ENCODE data around the gene NIP7.
"Not testable (repeated sequence)": the region's sequence is repeated elsewhere in the genome, so short reads cannot be mapped to it uniquely, and the experiment has no call there.

Gene NIP7

GRCh38 chr16:69339289-69340094 is at the start of gene NIP7, which contains the start of gene COG8:
Gene NIP7, plus strand, starts transcription at chr16:69339772. Its CDS starts 58 bp downstream, at chr16:69339830.
Gene COG8, minus strand, starts transcription at chr16:69339564. Its CDS starts 12 bp downstream, at chr16:69339552.
- FAIRE-seq = peak; percentile 98

GRCh38 chr16:69291657-69292056 is 47.9 kb upstream of the NIP7 start:
- not testable (repeated sequence) for FAIRE-seq

- no peak for FAIRE-seq
Measured at GRCh38 chr16:69293401-69293800, 46.2 kb upstream of the NIP7 start.

GRCh38 chr16:69294051-69294450 is 45.5 kb upstream of the NIP7 start:
- FAIRE-seq = no peak

GRCh38 chr16:69296771-69297170 is 42.8 kb upstream of the NIP7 start:
- not testable (repeated sequence) for FAIRE-seq

GRCh38 chr16:69298261-69298660 is 41.3 kb upstream of the NIP7 start:
- FAIRE-seq = no peak

- FAIRE-seq = no peak
Measured at GRCh38 chr16:69301187-69301586, 38.4 kb upstream of the NIP7 start.

- FAIRE-seq = no peak
Measured at GRCh38 chr16:69301861-69302260, 37.7 kb upstream of the NIP7 start.

- FAIRE-seq = no peak
Measured at GRCh38 chr16:69302301-69302700, 37.3 kb upstream of the NIP7 start.

GRCh38 chr16:69306031-69306430 is 33.5 kb upstream of the NIP7 start:
- no peak for FAIRE-seq

- FAIRE-seq = no peak
Measured at GRCh38 chr16:69307091-69307490, 32.5 kb upstream of the NIP7 start.

GRCh38 chr16:69307856-69308255 is 31.7 kb upstream of the NIP7 start:
- FAIRE-seq = no peak

GRCh38 chr16:69309316-69309715 is 30.3 kb upstream of the NIP7 start:
- FAIRE-seq = no peak

- FAIRE-seq = no peak
Measured at GRCh38 chr16:69310653-69311532, 28.7 kb upstream of the NIP7 start, which contains the start of gene VPS4A. Gene VPS4A, plus strand, starts transcription at chr16:69311350. Its CDS starts 162 bp downstream, at chr16:69311512.

- FAIRE-seq = no peak
Measured at GRCh38 chr16:69311533-69312387, 27.8 kb upstream of the NIP7 start.

GRCh38 chr16:69313469-69313868 is 26.1 kb upstream of the NIP7 start:
- no peak for FAIRE-seq

GRCh38 chr16:69314534-69314933 is 25.0 kb upstream of the NIP7 start:
- no peak for FAIRE-seq

- FAIRE-seq = no peak
Measured at GRCh38 chr16:69315486-69316311, 23.9 kb upstream of the NIP7 start.

GRCh38 chr16:69316595-69317034 is 23.0 kb upstream of the NIP7 start:
- FAIRE-seq = no peak

GRCh38 chr16:69318177-69318910 is 21.2 kb upstream of the NIP7 start:
- FAIRE-seq = no peak

GRCh38 chr16:69318911-69319289 is 20.7 kb upstream of the NIP7 start:
- no peak for FAIRE-seq

Data from A204.1 (cell line).